GM12892 (cell line): ENCODE results near the gene UBASH3B.

Source experiments
- POLR2A ChIP-seq: IDR thresholded peaks from 2 replicates; pipeline ENCODE4 v1.6.1; 2011; ENCODE audit warnings: low read depth, low read length, control low read depth
- POLR2AphosphoS5 ChIP-seq: IDR thresholded peaks from 2 replicates; pipeline ENCODE4 v1.6.1; 2011; ENCODE audit warnings: low read depth, low read length, control low read depth

GRCh38 chr11:122847466-122847865 lies 191.9 kb downstream of the UBASH3B start:
- no peak for TF ChIP-seq POLR2A
- TF ChIP-seq POLR2AphosphoS5: no peak
